ENCODE results near the gene CD14.
"Not testable (repeated sequence)": the region's sequence is repeated elsewhere in the genome, so short reads cannot be mapped to it uniquely, and the experiment has no call there.

Gene CD14

DNA sequence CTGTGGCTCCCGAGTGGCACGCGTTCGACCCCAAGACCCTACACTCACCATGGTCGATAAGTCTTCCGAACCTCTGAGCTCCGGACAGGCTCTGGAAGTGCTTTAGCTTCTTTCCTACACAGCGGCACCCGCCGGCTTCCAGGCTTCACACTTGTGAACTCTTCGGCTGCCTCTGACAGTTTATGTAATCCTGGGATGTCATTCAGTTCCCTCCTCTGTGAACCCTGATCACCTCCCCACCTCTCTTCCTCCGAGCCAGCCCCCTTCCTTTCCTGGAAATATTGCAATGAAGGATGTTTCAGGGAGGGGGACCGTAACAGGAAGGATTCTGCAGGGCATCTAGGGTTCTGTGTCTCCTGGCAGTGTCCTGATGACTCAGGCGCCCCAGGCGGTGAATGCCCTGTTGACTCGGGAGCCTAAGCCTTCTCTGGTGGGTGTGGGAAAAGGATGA lies at the start of gene CD14:
Gene CD14 (minus strand): TSS at position 155 of the 451 bp plus-strand sequence. CDS start 104 bp downstream, at position 51.
- peak; percentile 13 for DNase-seq

DNA sequence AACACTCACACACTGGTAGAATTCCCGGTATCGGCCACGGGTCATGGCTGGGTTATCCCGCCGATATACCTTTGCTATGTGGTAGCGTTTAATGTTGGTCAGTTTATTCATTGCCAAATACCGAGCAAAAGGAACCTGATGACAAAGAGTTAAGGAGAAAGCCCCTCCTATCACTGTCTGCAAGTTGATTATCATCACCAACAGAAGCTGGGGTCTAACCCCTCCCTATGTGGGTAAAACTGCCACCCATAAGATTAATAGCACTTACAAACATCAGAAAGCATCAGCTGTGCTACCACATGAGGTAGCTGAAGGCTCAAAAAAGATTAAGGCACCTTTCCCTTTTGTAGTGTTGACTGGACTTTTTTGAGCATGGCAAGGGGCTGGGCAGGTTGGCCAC lies 46.0 kb upstream of the CD14 start:
- no peak for DNase-seq

DNA sequence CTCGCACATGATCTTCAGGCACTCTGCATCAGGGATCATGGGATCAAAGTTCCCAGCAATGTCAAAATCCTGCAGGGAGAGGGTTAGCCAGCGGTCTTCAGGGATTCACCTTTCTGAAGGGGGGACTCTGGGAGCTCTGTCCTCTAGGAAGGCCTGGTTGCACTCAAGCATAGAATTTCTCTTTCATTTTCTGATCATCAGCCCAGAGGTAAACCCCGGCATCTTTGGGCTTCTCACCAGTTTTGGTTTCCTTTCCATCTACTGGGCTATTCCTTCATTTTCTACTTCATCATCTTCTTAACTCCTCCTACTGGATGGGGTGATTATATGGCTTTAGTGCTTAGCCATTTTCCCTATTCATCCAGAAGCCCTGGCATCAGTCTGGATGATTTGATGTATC lies 45.0 kb upstream of the CD14 start:
- no peak for DNase-seq

DNA sequence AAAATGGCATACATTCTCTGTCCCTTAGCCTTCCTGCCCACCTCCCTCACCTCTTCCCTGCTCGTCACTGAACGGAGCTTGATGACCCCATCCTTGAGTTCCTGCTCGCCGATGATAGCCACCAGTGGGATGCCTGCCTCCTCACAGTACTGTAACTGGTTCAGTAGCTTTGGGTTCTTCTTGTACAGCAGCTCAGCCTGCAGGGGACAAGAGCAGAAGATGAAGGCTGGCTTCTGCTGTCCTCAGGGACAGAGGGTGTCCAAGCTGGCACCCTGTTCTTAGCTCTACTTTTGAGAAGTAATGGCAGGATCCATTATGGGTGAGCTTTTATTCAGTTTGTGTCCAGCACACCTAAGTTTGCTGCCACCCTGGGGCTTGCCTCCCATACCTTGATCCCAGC lies 41.7 kb upstream of the CD14 start:
- no peak for DNase-seq

DNA sequence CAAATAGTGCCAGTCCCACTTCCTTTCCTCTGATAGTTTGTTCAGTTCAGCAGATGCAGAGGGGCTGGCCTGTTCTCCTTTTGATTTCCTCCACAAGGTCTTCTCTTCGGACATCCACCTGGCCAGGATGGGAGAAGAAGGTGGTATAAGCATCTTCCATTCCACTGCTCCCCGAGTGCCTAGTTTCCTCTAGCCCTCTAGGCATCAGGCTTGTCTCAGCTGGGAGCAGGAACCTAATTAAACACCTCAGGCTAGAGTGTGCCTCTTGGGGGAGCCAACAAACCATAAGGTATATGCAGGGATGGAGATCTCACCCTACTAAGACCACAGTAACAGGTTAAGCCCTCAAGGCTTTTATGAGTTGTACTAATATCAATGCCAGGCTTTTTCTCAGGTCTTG lies 41.2 kb upstream of the CD14 start:
- DNase-seq = no peak

DNA sequence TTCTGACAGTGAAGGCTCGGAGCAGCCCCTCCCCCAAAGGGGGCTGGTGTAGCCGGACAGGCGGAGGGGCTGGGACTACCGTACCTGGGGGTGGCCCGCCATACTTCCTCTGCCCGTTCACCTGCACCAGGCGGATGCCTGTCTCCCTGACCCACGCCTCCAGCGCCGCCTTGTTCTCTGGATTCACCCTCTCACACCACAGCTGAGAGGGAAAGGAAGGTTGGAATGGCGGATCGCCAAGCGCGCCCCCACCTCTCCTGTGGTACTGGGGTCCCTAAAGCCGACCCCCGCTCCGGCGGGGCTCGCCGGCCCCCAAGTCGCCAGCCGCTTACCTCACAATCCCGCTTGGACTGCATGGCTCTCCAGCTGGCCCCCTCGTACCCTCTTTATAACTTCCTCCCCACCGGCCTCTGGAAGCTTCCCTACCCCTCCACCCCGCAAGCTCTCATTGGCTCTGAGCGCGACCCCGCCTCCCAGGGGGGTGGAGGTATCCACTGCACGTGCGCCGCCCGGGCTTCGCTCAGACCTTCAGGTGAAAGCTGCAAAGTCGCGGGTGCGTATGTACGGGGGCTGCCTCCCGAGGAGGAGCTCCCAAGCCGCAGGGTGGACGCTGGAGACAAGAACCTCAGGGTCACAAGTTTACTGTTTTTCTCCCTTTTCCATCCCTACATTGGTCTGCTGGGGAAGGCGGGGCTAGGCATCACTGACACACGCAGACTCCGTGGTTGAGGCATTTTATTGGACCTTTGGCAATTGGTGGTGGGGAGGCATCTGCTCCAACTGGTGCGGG lies 40.4 kb upstream of the CD14 start, which contains the start of gene DND1:
Gene DND1 (minus strand): TSS at position 390 of the 790 bp plus-strand sequence. CDS start 34 bp downstream, at position 356.
- DNase-seq = no peak

DNA sequence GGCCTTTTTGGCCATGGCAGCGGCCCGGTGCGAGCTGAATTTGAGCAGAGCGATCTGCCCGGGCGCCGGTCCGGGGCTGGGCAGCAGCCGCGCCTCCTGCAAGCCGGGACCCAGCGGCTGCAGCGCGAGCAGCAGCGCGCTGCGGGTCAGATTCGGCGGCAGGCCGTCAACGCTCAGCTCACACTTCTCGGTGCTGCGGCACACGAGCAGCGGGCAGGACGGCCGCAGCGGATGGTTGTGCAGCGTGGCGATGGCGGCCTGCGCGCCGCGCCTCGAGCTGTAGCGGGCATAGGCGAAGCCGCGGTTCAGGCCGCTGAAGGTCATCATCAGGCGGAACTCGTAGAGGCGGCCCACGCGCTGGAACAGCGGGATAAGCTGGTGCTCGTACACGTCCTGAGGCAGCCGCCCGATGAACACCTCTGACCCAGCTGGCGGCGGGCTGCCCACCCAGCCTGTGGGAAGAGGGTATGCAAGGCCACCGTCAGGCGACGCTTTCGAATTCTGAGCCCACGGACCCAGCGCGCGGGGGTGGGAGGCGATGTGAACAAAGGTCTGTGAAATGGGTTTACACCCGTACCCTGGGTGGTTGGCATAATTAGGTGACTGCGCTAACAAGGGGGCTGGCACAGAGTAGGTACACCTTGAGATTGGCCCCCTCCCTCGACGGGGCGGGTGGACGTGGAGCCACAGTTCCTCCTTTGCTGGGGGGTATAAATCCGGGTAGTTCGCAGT lies 39.6 kb upstream of the CD14 start:
- peak; percentile 10 for DNase-seq

DNA sequence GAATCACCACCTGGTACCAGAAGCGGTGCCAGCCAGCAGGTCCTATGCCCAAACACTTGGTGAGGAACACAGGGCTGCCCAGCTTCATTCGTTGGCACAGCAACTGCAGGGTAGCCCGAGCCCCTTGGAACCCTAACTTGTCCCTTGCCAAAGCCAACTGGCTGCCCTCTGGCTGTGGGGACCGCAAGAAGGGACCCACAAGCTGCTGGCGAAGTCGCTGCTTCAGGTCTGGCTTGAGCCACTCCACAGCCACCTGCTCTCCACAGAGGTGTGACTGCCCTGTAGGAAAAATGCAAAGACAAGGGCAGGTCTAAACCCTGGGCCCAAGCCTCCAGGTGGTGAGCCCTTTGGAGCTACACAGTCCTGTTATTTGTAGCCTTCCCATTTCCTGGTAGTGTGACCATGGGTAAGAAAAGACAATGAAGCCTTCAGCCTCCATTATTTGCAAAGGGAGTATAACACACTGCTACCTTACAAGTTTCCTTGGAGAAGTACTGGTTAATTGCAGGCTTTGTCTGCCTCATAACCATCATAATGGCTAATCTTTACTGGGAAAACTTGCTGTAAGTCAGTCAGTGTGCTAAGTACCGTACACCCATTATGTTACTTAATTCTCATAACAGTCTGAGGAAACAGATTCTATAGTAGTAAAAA lies 38.6 kb upstream of the CD14 start:
- DNase-seq = no peak

DNA sequence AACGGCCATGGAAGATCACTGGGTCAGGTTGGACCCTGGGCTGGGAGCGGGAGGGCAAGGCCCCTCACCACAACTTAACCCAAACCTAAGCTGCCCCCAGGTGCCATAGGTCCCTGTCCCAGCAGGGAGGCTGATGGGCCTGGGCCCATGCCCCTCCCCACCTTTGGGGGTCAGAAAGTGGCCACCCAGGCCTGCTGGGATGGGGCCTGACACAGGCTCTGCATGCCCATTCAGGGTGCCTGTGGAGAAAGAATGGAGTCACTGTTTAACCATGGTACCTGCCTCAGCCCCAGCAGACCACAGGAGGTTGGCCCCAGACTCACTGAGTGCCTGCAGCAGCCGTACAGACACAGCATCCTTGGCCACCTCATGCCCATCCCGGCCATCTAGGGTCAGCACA lies 38.1 kb upstream of the CD14 start:
- DNase-seq = not testable (repeated sequence)

DNA sequence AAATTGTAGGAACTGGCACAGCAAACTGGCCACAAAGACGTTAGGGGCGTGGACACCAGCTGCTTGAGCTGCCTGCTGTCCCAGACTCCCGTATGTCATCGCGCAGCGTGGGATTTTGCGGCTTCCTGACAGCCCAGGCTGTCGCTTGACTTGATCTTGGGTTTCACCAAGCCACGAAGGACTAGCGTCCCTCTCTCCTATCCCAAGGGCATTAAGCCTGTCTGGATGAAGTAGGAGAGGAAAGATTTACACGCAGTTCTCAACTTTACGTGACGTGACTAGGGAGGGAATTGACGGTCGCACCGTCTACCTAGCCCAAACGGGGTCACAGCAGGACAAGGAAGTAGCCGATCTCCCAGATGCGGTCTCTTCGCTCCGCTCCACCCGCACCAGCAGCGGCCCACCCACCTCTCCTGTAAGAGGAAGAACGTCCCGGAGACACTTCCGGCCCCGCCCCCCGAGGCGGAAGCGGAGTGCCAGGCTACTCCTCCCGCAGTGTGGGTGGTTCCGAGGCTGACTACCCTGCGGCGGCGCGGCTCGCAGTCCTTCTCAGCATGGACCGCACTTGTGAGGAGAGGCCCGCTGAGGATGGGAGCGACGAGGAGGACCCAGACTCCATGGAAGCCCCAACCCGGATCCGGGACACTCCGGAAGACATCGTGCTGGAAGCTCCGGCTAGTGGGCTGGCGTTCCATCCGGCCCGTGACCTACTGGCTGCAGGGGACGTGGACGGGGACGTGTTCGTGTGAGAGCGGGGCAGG lies 31.6 kb upstream of the CD14 start, which contains the start of gene WDR55:
Gene WDR55 (plus strand): TSS at position 546 of the 761 bp plus-strand sequence. CDS start 9 bp downstream, at position 555.
- DNase-seq = peak; percentile 91

DNA sequence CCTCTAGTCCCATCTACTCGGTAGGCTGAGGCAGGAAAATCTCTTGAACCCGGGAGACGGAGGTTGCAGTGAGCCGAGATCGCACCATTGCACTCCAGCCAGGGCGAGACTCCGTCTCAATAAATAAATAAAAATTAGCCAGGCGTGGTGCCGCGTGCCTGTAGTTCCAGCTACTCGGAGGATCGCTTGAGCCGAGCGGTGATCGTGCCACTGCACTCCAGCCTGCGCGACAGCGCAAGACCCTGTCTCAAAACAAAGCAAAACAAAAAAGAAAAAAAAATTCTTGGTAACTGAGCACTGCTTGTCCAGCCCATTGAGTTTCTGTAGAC lies 31.0 kb upstream of the CD14 start:
- no peak for DNase-seq

DNA sequence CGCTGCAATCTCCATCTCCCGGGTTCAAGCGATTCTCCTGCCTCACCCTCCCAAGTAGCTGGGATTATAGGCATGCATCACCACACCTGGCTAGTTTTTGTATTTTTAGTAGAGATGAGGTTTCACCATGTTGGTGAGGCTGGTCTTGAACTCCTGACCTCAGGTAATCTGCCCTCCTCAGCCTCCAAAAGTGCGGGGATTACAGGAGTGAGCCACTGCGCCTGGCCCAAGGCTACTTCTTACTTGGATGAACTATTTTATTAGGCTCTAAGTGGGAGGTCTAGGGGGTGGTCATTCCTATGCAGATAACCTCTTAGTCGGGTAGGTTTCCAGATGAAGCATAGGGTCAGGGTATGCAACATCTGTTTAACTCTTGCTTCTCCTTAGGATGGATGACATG lies 27.4 kb upstream of the CD14 start:
- DNase-seq = not testable (repeated sequence)

DNA sequence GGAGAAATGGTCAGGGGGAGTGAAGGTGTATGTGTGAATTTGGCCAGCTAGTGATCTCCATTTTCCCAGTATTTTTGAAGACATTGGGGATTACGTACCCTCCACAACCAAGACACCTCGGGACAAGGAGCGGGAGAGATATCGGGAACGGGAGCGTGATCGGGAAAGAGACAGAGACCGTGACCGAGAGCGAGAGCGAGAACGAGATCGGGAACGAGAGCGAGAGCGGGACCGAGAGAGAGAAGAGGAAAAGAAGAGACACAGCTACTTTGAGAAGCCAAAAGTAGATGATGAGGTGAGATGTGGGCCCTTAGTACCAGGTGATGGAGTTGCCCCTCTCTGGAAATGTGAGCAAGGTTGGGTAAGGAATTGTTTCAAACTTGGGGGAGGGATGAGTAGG lies 25.9 kb upstream of the CD14 start:
- no peak for DNase-seq

DNA sequence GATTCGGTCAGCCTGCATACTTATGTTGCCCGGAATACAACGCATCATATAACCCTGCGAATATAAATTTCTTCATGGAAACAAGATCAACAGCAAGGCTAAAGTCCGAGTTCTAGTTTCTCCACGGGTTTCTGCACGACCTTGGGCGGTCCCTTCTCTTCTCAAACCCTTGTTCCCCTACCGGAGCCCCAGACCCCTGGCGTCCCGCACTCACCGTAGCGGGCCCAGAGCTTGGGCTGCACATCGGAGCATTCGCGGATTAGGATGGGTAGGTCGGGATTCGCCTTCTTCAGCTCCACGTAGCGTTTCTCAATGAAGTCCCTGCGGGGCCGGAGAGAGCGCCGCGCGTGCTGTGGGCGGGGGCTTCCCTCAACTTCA lies 14.1 kb upstream of the CD14 start:
- DNase-seq = no peak

DNA sequence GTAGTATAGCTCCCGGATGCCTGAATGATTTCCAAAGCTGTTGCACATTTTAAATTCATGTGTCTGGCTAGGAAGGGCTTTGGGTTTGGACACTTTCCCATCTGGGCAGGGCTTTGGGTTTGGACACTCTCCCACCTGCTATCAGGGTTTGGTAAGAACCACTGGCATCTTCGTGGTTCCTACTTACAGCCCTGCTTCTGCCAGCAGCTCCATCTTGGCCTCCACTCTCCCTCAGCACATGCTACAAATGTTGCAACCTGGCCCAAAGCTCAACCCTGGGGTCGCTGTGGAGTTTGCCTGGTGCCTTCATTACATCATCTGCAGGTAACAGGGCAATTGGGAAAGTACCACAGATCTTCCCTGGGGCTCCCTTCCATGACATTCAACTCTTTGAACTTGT lies 9.7 kb upstream of the CD14 start:
- DNase-seq = no peak

DNA sequence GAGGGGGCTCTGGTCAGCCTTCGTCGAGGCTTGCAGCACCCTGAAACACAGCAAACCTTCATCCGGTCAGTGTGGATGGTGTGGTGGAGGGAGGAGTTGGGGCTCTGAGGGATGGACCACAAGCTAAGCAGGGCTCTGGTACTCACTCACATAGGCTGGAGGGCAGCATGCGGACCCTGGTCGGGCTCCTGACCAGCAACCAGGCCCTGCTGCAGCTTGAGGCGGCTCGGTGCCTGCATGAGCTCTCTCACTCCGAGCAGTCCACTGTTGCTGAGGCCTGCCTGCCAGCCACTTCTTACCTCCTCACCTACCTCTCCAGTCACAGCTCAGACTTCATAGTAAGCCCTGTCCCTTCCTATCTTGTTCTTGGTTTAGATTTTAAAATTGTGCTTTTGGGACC lies 8.7 kb upstream of the CD14 start:
- DNase-seq = no peak

DNA sequence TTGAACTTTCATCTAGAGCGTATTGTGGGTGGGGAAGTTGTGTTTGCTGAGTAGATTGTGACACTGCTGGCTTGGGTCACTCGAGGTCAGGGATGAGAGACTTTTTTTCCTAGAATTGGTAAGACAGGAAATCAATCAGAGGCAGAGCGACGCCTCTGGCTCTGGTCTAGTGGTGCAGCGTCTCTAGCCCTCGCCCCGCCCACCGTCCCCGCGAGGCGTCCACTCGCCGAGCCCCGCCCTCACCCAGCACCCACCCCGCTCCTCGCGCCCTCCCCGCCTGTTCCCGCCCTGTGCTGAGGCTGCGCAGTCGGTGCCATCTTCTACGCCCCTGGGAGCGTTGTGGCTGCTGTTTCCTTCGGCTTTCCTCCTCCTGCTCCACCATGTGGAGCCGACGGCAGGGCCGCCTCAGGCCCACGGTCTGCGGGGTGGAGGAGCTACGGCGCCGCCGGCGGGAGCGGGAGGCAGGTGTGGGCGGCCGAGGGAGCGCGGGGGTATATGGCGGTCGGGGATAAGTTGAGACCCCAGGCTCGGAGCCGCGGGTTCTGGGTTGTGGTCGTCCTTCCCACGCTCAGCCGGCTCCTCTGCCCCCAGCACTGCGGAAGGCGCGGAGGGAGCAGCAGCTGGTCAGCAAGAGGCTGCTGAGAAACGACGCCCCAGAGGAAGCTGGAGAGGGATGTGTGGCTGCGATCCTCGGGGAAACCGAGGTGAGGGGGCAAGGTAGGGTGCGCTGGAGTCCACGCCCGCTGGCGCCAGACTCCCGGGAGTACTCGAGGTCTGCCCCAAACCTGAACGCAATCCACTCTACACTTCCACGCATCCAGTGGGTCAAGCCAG lies 6.4 kb upstream of the CD14 start, which contains the start of gene TMCO6:
Gene TMCO6 (plus strand): TSS at position 304 of the 834 bp plus-strand sequence. CDS start 77 bp downstream, at position 381.
- peak; percentile 93 for DNase-seq

DNA sequence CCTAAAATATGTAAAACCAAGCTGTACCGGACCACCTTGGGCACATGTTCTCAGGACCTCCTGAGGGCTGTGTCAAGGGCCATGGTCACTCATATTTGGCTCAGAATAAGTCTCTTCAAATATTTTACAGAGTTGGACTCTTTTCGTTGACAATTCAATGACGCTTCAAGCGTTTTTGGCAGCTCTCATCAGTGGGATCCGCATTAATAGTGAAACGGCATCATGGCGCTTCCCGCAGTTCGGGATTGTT lies 5.8 kb upstream of the CD14 start:
- DNase-seq = not testable (repeated sequence)

DNA sequence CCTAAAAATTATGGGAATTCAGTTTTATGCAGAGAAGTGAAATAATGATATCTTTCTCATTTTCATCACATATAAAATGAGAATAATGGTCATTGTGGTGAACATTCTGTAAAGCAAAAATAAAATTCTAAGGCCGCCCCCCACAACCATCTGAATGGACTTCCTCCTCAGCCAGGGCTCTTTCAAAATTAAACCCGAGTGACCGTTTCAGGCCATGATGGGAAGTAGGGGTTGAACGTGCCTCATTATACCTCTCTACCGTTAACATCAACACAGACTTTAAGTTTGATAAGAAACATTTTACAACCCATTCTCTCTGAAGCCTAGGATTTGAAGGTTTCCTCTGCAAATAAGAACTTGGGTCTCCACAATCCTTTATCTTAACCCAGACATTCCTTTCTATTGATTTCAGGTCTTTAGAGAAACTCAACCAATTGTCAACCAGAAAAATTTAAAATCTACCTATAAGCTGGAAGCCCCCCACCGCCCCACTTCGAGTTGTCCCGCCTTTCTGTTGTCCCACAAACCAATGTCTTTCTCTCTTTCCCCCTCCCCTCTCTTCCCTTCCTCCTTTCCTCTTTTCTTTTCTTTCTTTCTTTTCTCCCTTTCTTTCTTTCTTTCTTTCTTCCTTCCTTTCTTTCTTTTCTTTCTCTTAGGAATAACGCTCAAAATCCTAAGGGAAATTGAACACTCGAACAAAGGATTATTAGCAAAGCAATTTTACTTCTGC lies 4.6 kb upstream of the CD14 start:
- DNase-seq = no peak

DNA sequence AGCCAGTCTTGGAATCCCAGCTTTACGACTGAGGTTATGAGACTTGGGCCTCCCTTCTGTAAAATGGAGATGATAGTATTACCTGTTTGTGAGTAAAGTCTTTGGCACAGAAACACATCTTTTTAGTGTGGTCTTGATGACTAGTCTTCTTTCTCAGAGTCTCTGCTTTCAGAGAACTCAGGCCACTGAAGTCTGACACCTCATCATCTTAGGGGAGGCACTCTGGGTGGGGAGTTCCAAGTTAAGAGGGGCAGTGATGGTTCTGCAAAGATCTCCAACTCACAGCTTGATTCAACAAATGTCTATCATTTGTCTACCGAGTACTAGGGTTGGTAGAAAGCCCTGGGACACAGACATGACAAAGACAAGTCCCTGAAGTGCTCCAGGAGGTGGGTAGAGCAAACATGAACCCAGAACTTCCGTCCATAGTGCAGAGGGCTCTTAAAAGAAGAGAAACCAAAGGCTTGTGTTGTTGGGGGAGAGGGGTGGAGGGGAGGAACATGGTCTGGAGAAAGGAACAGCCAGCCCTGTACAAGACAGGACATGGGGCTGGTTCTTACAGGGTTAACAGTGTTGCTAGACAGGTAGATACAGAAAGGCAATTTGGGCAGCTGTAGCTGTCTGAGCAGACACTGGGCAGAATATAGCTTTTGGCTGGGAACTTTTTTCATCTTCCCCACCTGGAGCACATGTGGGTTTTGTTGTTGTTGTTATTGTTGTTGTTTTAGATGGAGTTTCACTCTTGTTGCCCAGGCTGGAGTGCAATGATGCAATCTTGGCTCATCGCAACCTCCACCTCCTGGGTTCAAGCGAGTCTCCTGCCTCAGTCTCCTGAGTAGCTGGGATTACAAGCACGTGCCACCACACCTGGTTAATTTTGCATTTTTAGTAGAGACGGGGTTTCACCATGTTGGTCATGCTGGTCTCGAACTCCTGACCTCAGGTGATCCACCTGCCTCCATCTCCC lies 2.6 kb upstream of the CD14 start:
- no peak for DNase-seq
